ENCODE measurements around the gene PLCD1.

Gene PLCD1

GRCh38 chr3:37957539-37957936 lies 71.9 kb downstream of the PLCD1 start:
- DNase-seq: no peak

Data from NCI-H2081 (cell line).